Neuronal stem cell (in vitro differentiated cells): ENCODE results near the gene SND1.
A peak's percentile ranks its signal among the peaks of the same experiment; 100 is the strongest.

Experiments used
- DNase-seq: peaks from one replicate; pipeline ENCODE4 v3.0.0-alpha.2; 2013; ENCODE audit warnings: low spot score
- H2AFZ ChIP-seq: one replicate; pipeline ENCODE4 v1.6.1; 2013; ENCODE audit warnings: mild to moderate bottlenecking, low read length, inconsistent platforms
- H2AK5ac ChIP-seq: 2 replicates; pipeline ENCODE4 v1.6.1; 2013; ENCODE audit warnings: low read depth, mild to moderate bottlenecking, inconsistent platforms, low read length, moderate library complexity, mixed read lengths
- H2BK120ac ChIP-seq: 2 replicates; pipeline ENCODE4 v1.6.1; 2013; ENCODE audit warnings: low read depth, mild to moderate bottlenecking, inconsistent platforms, low read length, moderate library complexity, mixed read lengths
- H2BK12ac ChIP-seq: one replicate; pipeline ENCODE4 v1.6.1; 2013; ENCODE audit warnings: low read length, inconsistent platforms
- H2BK15ac ChIP-seq: 2 replicates; pipeline ENCODE4 v1.6.1; 2013; ENCODE audit warnings: mild to moderate bottlenecking, low read length, inconsistent platforms, mixed read lengths
- H2BK5ac ChIP-seq: one replicate; pipeline ENCODE4 v1.6.1; 2013; ENCODE audit warnings: inconsistent platforms, mild to moderate bottlenecking, low read length, moderate library complexity
- H3K14ac ChIP-seq: one replicate; pipeline ENCODE4 v1.6.1; 2013; ENCODE audit warnings: low read length, inconsistent platforms
- H3K18ac ChIP-seq: 2 replicates; pipeline ENCODE4 v1.6.1; 2013; ENCODE audit warnings: low read length, inconsistent platforms
- H3K23ac ChIP-seq: 2 replicates; pipeline ENCODE4 v1.6.1; 2013; ENCODE audit warnings: low read depth, mild to moderate bottlenecking, mixed read lengths, low read length, inconsistent platforms; ENCODE audit not compliant: poor library complexity
- H3K27ac ChIP-seq: replicated peaks from 3 replicates; pipeline ENCODE4 v1.5.1; 2013; ENCODE audit warnings: low read length, inconsistent platforms
- H3K27me3 ChIP-seq, 3 experiments: 2 replicates each; pipeline ENCODE4 v1.6.1; 2013; ENCODE audit warnings: low read length in 3 of 3, mild to moderate bottlenecking in 2 of 3, inconsistent platforms in 1 of 3, low read depth in 1 of 3, mixed read lengths in 1 of 3, moderate library complexity in 1 of 3; ENCODE audit not compliant: control insufficient read depth in 3 of 3, insufficient read depth in 3 of 3
- H3K36me3 ChIP-seq, 2 donors: replicated peaks in 1 of 2; 2 replicates each; pipeline ENCODE4 v1.6.1; 2013; ENCODE audit warnings: low read length in 2 of 2; ENCODE audit not compliant: control insufficient read depth in 2 of 2, insufficient read depth in 2 of 2
- H3K4ac ChIP-seq: 2 replicates; pipeline ENCODE4 v1.6.1; 2013; ENCODE audit warnings: inconsistent platforms, mild to moderate bottlenecking, low read length, moderate library complexity
- H3K4me1 ChIP-seq, 2 donors: 1 replicate in 1 of 2; 2 replicates in 1 of 2; pipeline ENCODE4 v1.6.1; 2013; ENCODE audit warnings: low read length in 2 of 2, low read depth in 1 of 2; ENCODE audit not compliant: control insufficient read depth in 2 of 2, insufficient read depth in 1 of 2
- H3K4me2 ChIP-seq: one replicate; pipeline ENCODE4 v1.6.1; 2013; ENCODE audit warnings: mild to moderate bottlenecking, low read length, inconsistent platforms; ENCODE audit not compliant: insufficient read depth, poor library complexity, severe bottlenecking
- H3K4me3 ChIP-seq, 2 donors: 2 replicates each; pipeline ENCODE4 v1.5.1; 2013; ENCODE audit warnings: low read length in 2 of 2, mild to moderate bottlenecking in 2 of 2, inconsistent platforms in 1 of 2, moderate library complexity in 1 of 2
- H3K79me1 ChIP-seq: one replicate; pipeline ENCODE4 v1.6.1; 2013; ENCODE audit warnings: low read depth, mild to moderate bottlenecking, inconsistent platforms, low read length, moderate library complexity
- H3K9ac ChIP-seq: one replicate; pipeline ENCODE4 v1.6.1; 2013; ENCODE audit warnings: mild to moderate bottlenecking, low read depth, low read length, inconsistent platforms; ENCODE audit not compliant: poor library complexity
- H3K9me3 ChIP-seq, 2 donors: replicated peaks in 1 of 2; 2 replicates each; pipeline versions ENCODE3 to v1.6.1; 2013; ENCODE audit warnings: low read length in 2 of 2, mild to moderate bottlenecking in 2 of 2, inconsistent platforms in 1 of 2, low read depth in 1 of 2, mixed read lengths in 1 of 2, moderate library complexity in 1 of 2; ENCODE audit not compliant: control insufficient read depth in 2 of 2, insufficient read depth in 1 of 2
- H4K8ac ChIP-seq: one replicate; pipeline ENCODE4 v1.6.1; 2013; ENCODE audit warnings: low read depth, mild to moderate bottlenecking, inconsistent platforms, low read length, moderate library complexity
- H4K91ac ChIP-seq: one replicate; pipeline ENCODE4 v1.6.1; 2013; ENCODE audit warnings: low read length, low read depth, mild to moderate bottlenecking, inconsistent platforms; ENCODE audit not compliant: poor library complexity
- WGBS, 2 donors: extraction: QIAGEN DNeasy Blood & Tissue Kit; methylation state at CpG; one replicate each; pipeline ENCODE4 v1.1.7; 2013; ENCODE audit warnings: missing lambda C conversion rate in 2 of 2, mixed read lengths in 1 of 2; ENCODE audit not compliant: insufficient read length in 2 of 2, insufficient replicate concordance in 1 of 2; ENCODE audit errors: extremely low coverage in 2 of 2; 5-methylcytosine and 5-hydroxymethylcytosine counted together

Gene SND1

DNA sequence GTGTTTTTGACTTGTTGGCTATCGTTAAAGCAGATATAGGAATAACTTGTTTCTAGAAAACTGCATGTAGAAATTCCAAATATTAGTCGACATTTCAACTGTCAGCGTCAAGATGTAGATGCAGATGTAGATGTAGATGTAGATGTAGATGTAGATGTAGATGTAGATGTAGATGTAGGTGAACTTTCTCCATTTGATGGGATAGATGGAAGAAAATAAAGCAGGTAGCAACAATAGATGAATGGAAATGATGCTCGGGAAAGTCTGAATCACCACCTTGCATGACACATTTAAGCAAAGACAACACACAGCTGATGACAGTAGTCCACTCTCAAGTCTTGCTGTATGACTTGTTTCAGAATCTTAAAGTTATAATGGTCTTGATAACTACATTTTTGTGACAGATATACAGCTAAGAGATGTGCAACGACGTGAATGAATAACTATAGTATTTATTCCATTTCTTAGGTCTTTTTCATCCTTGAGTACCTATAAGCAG lies 53.5 kb downstream of the SND1 start:
- H3K18ac ChIP-seq = no peak overlapping the region
- no peak overlapping the region for H2BK12ac ChIP-seq
- H3K4me1 ChIP-seq = no peaks in the 10 kb centered on the region
- no peak overlapping the region for H3K14ac ChIP-seq
- H2BK5ac ChIP-seq = no peak overlapping the region
- no peaks in the 10 kb centered on the region for H3K27me3 ChIP-seq
- no peak overlapping the region for H3K23ac ChIP-seq
- H3K4ac ChIP-seq = no peak overlapping the region
- no peak overlapping the region for H2BK120ac ChIP-seq
- no peak overlapping the region for H4K91ac ChIP-seq
- DNase-seq = no peak
- peaks cover 22 to 95% of the 10 kb centered on the region in 2 donors for H3K36me3 ChIP-seq
- WGBS, 2 donors = no CpG with 5 or more reads among the region's 6 CpGs
- no peaks in the 10 kb centered on the region for H3K79me1 ChIP-seq
- H3K4me3 ChIP-seq = no peak overlapping the region
- H2AK5ac ChIP-seq = no peak overlapping the region
- no peak overlapping the region for H3K4me2 ChIP-seq
- no peak overlapping the region for H4K8ac ChIP-seq
- H2AFZ ChIP-seq = no peak overlapping the region
- H3K9ac ChIP-seq = no peak overlapping the region
- no peak overlapping the region for H2BK15ac ChIP-seq
- peaks cover 0 to 4% of the 10 kb centered on the region in 2 donors for H3K9me3 ChIP-seq
- no peak overlapping the region for H3K27ac ChIP-seq

DNA sequence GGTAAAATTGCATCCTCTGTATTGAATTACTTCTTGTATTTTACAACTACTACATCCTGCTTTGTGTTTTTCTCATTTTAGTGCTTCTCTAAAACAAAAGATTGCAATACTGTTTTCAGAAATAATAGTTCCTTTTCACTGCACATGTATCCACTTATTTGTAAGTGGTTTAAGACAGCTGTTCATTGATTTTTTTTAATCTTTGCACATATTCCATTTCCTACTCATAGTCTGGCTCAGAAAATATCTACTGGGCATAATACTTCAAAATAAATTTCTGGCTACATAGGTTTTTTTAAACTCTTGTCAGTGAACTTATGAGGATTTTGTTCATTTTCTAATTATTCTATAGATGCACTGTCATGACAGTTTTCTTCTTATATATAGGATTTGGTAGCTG lies 54.8 kb downstream of the SND1 start:
- Histone ChIP-seq H3K27me3 (no peaks in the 10 kb centered on the region), H4K8ac (no peak overlapping the region), H3K9me3 (peaks cover 3 to 17% of the 10 kb centered on the region in 2 donors), H3K36me3 (peaks cover 23 to 94% of the 10 kb centered on the region in 2 donors), H2BK12ac (no peak overlapping the region), H2BK15ac (no peak overlapping the region), H2AK5ac (no peak overlapping the region), H3K4me2 (no peak overlapping the region), H3K27ac (no peak overlapping the region), H3K18ac (no peak overlapping the region), H2BK5ac (no peak overlapping the region), H3K14ac (no peak overlapping the region), H3K9ac (no peak overlapping the region), H2AFZ (no peak overlapping the region), H3K4ac (no peak overlapping the region), H3K4me3 (no peak overlapping the region), H3K4me1 (no peaks in the 10 kb centered on the region), H3K23ac (no peak overlapping the region), H3K79me1 (no peaks in the 10 kb centered on the region), H2BK120ac (no peak overlapping the region), H4K91ac (no peak overlapping the region)
- no peak for DNase-seq

GRCh38 chr7:127708201-127708600 lies 56.2 kb downstream of the SND1 start:
- no peak overlapping the region for H4K91ac ChIP-seq
- no CpG with 5 or more reads among the region's 1 CpG for WGBS, 2 donors

DNA sequence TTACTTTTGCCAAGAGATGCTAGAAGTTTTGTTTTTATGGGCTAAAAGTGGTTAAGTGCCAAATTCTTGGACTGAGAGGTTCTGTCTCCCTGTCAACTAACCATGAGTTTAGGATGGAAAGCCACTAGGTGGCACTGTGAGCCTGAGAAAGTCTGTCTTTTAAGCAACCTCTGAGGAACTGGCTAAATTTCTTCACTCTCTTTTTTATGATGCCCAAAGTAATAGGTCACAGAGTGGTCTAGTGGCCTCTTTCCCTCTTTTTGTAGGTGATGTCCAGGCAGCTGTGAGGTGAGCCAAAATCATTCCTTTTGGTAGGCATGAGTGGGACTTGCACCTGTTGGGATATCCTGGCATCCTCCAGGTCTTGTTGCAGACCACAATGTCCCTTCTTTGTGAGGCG lies 56.8 kb downstream of the SND1 start:
- Histone ChIP-seq H3K27ac (no peak overlapping the region), H4K8ac (no peak overlapping the region), H3K9ac (no peak overlapping the region), H2BK15ac (no peak overlapping the region), H3K9me3 (peaks cover 3 to 20% of the 10 kb centered on the region in 2 donors), H3K14ac (no peak overlapping the region), H3K27me3 (no peaks in the 10 kb centered on the region), H4K91ac (no peak overlapping the region), H2AFZ (no peak overlapping the region), H3K4me2 (no peak overlapping the region), H3K23ac (no peak overlapping the region), H3K4ac (no peak overlapping the region), H2BK12ac (no peak overlapping the region), H2BK120ac (no peak overlapping the region), H3K79me1 (no peaks in the 10 kb centered on the region), H3K4me3 (no peak overlapping the region), H3K36me3 (peaks cover 15 to 92% of the 10 kb centered on the region in 2 donors), H2BK5ac (no peak overlapping the region), H3K4me1 (peaks cover 1 to 3% of the 10 kb centered on the region in 2 donors), H2AK5ac (no peak overlapping the region), H3K18ac (no peak overlapping the region)
- DNase-seq = peak; percentile 82
- WGBS, 2 donors = no CpG with 5 or more reads among the region's 1 CpG

More at GRCh38 chr7:127708201-127708600, 56.2 kb downstream of the SND1 start:
- H3K27me3 ChIP-seq = no peaks in the 10 kb centered on the region
- no peak overlapping the region for H2AK5ac ChIP-seq
- H3K79me1 ChIP-seq = no peaks in the 10 kb centered on the region
- H3K4ac ChIP-seq = no peak overlapping the region
- peaks cover 0 to 2% of the 10 kb centered on the region in 2 donors for H3K4me1 ChIP-seq
- H2BK5ac ChIP-seq = no peak overlapping the region
- H2BK120ac ChIP-seq = no peak overlapping the region
- no peak overlapping the region for H4K8ac ChIP-seq
- no peak overlapping the region for H3K27ac ChIP-seq
- no peak overlapping the region for H2AFZ ChIP-seq
- H3K23ac ChIP-seq = no peak overlapping the region
- no peak overlapping the region for H3K4me3 ChIP-seq
- H3K9ac ChIP-seq = no peak overlapping the region
- peaks cover 16 to 92% of the 10 kb centered on the region in 2 donors for H3K36me3 ChIP-seq
- no peak overlapping the region for H2BK12ac ChIP-seq
- DNase-seq = no peak
- H3K14ac ChIP-seq = no peak overlapping the region
- H2BK15ac ChIP-seq = no peak overlapping the region
- H3K4me2 ChIP-seq = no peak overlapping the region
- H3K18ac ChIP-seq = no peak overlapping the region
- peaks cover 3 to 20% of the 10 kb centered on the region in 2 donors for H3K9me3 ChIP-seq
